ENCODE data around the gene HOXC4.

Gene HOXC4

DNA sequence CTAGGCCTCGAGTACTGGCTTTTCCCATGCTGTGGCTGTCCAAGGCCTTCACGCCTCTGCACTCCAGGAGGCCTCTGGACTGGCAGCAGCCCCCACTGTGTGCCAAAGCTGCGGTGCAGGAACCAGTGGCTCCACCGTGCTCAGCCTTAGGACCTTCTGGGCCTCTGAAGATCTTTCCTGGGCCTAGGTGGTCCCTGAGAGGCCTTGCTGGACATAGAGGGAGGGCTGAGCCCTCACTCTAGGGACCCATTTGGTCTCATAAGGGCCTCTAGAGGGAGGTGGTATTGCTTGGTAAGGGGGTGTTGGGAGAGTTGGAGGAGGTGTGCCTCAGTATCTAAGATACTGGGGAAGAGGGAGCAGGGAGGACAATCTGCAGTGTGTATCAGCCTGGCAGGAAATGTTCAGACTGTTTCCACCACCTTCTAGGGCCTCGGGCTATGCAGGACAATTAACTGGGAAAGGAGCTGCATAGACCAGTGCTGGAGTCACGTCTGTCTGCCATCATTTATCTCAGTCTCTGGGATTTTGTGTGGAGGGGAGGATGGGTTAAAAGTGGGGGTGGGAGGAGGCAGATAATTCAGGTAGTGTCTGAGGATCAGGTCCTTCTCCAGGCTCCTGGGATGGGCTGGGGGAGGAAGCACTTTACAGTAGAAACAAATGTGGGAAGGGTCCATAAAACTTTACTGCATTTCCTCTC is 17.9 kb upstream of the HOXC4 start (continued):
- TF ChIP-seq CTCF (tag by site-specific recombination; IDR thresholded peaks at IDR 0.05) (peak; percentile 34; the same call in 1 of the 2 replicates), KLF10 (tag by site-specific recombination; IDR thresholded peaks at IDR 0.05) (no peak), ZNF677 (tag by site-specific recombination; IDR thresholded peaks at IDR 0.05) (no peak), KLF7 (tag by site-specific recombination; IDR thresholded peaks at IDR 0.05; ENCODE audit: borderline replicate concordance) (no peak), ZBTB7A (tag by site-specific recombination; IDR thresholded peaks at IDR 0.05; ENCODE audit: low read depth) (0 out of 2 replicates have a peak, but pooled peaks have one; percentile 29), ZBTB1 (tag by site-specific recombination; IDR thresholded peaks at IDR 0.05) (no peak), ZNF248 (tag by site-specific recombination; IDR thresholded peaks at IDR 0.05) (no peak), ZNF114 (tag by site-specific recombination; IDR thresholded peaks at IDR 0.05) (no peak), ZNF521 (tag by site-specific recombination; IDR thresholded peaks at IDR 0.05) (no peak), GFI1B (tag by site-specific recombination; IDR thresholded peaks at IDR 0.05) (no peak), ZNF785 (tag by site-specific recombination; IDR thresholded peaks at IDR 0.05) (no peak), SALL2 (tag by site-specific recombination; IDR thresholded peaks at IDR 0.05; ENCODE audit: borderline replicate concordance) (no peak), ZNF175 (tag by site-specific recombination; IDR thresholded peaks at IDR 0.05) (no peak), ZNF37A (tag by site-specific recombination; IDR thresholded peaks at IDR 0.05) (no peak), ZNF404 (tag by site-specific recombination; IDR thresholded peaks at IDR 0.05) (no peak), ZNF639 (tag by site-specific recombination; IDR thresholded peaks at IDR 0.05) (no peak), HIC1 (tag by site-specific recombination; IDR thresholded peaks at IDR 0.05) (peak; percentile 61; the same call in 1 of the 2 replicates), ZNF529 (tag by site-specific recombination; IDR thresholded peaks at IDR 0.05; ENCODE audit: insufficient replicate concordance) (no peak), ZNF423 (tag by site-specific recombination; IDR thresholded peaks at IDR 0.05) (peak; percentile 45), ZNF280D (tag by site-specific recombination; IDR thresholded peaks at IDR 0.05) (no peak), ZNF10 (tag by site-specific recombination; IDR thresholded peaks at IDR 0.05) (no peak), ZNF223 (tag by site-specific recombination; IDR thresholded peaks at IDR 0.05) (no peak), ZBTB17 (tag by site-specific recombination; IDR thresholded peaks at IDR 0.05) (peak; percentile 69), ZNF140 (tag by site-specific recombination; IDR thresholded peaks at IDR 0.05) (no peak), ZNF184 (tag by site-specific recombination; IDR thresholded peaks at IDR 0.05) (no peak)
- TF ChIP-seq, protein P1, sequence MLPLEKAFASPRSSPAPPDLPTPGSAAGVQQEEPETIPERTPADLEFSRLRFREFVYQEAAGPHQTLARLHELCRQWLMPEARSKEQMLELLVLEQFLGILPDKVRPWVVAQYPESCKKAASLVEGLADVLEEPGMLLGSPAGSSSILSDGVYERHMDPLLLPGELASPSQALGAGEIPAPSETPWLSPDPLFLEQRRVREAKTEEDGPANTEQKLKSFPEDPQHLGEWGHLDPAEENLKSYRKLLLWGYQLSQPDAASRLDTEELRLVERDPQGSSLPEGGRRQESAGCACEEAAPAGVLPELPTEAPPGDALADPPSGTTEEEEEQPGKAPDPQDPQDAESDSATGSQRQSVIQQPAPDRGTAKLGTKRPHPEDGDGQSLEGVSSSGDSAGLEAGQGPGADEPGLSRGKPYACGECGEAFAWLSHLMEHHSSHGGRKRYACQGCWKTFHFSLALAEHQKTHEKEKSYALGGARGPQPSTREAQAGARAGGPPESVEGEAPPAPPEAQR (tag by site-specific recombination; IDR thresholded peaks at IDR 0.05) = no peak
- TF ChIP-seq, protein P2, sequence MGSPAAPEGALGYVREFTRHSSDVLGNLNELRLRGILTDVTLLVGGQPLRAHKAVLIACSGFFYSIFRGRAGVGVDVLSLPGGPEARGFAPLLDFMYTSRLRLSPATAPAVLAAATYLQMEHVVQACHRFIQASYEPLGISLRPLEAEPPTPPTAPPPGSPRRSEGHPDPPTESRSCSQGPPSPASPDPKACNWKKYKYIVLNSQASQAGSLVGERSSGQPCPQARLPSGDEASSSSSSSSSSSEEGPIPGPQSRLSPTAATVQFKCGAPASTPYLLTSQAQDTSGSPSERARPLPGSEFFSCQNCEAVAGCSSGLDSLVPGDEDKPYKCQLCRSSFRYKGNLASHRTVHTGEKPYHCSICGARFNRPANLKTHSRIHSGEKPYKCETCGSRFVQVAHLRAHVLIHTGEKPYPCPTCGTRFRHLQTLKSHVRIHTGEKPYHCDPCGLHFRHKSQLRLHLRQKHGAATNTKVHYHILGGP (tag by site-specific recombination; IDR thresholded peaks at IDR 0.05) = no peak
- TF ChIP-seq, protein P3, sequence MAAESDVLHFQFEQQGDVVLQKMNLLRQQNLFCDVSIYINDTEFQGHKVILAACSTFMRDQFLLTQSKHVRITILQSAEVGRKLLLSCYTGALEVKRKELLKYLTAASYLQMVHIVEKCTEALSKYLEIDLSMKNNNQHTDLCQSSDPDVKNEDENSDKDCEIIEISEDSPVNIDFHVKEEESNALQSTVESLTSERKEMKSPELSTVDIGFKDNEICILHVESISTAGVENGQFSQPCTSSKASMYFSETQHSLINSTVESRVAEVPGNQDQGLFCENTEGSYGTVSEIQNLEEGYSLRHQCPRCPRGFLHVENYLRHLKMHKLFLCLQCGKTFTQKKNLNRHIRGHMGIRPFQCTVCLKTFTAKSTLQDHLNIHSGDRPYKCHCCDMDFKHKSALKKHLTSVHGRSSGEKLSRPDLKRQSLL (tag by site-specific recombination; IDR thresholded peaks at IDR 0.05) = no peak

Data from HEK293 (cell line).